H1 (cell line): ENCODE measurements around the gene PAQR8. TPM values are rescaled to one million over a fixed set of nuclear protein-coding genes. Genes with fewer than 3 reads are reported as not detected.

Source experiments
- CTCF ChIA-PET: fragments of 300-600 bp; sonication (Branson Sonifier 250); formaldehyde crosslinking; loops from one replicate; lab custom pipeline; 2021; ENCODE audit not compliant: partially characterized antibody; lab: Charles Lee
- POLR2A ChIA-PET: fragments of 300-600 bp; sonication (Branson Sonifier 250); formaldehyde crosslinking; loops from one replicate; lab custom pipeline; 2021; ENCODE audit warnings: inconsistent platforms; ENCODE audit not compliant: partially characterized antibody; lab: Charles Lee
- DNase-seq, 2 experiments: peaks; one replicate each; pipeline versions ENCODE4 v3.0.0 to v3.0.0-alpha.2; 2010 to 2022; ENCODE audit warnings: low spot score in 2 of 2, low read depth in 1 of 2, mixed read lengths in 1 of 2
- FAIRE-seq: peaks from 2 replicates; lab custom pipeline; 2011; peaks lifted over from hg19 to GRCh38; lab: Jason Lieb, UNC
- H2AFZ ChIP-seq: 2 replicates; pipeline ENCODE4 v1.8.1; 2012; ENCODE audit warnings: low read length, inconsistent platforms
- H2AK5ac ChIP-seq: 2 replicates; pipeline ENCODE4 v1.6.1; 2013; ENCODE audit warnings: low read depth, low read length
- H2BK120ac ChIP-seq: replicated peaks from 2 replicates; pipeline ENCODE3; 2013; ENCODE audit warnings: low read depth, low read length, inconsistent platforms
- H2BK12ac ChIP-seq: 2 replicates; pipeline ENCODE4 v1.6.1; 2013; ENCODE audit warnings: low read depth, low read length
- H2BK15ac ChIP-seq: 2 replicates; pipeline ENCODE4 v1.6.1; 2013; ENCODE audit warnings: low read length
- H2BK20ac ChIP-seq: 2 replicates; pipeline ENCODE4 v1.6.1; 2013; ENCODE audit warnings: low read length
- H2BK5ac ChIP-seq: 2 replicates; pipeline ENCODE4 v1.6.1; 2013; ENCODE audit warnings: low read depth, low read length
- H3K14ac ChIP-seq: 2 replicates; pipeline ENCODE4 v1.6.1; 2013; ENCODE audit warnings: inconsistent platforms; ENCODE audit not compliant: insufficient read length
- H3K18ac ChIP-seq: 2 replicates; pipeline ENCODE4 v1.6.1; 2013; ENCODE audit warnings: low read length; ENCODE audit errors: extremely low read depth
- H3K23ac ChIP-seq: 2 replicates; pipeline ENCODE4 v1.6.1; 2013; ENCODE audit warnings: inconsistent platforms; ENCODE audit not compliant: insufficient read length
- H3K23me2 ChIP-seq: 2 replicates; pipeline ENCODE4 v1.6.1; 2013; ENCODE audit warnings: low read depth, low read length
- H3K27ac ChIP-seq: 2 replicates; pipeline ENCODE4 v1.6.1; 2011; ENCODE audit warnings: low read depth, low read length, inconsistent platforms
- H3K27me3 ChIP-seq, 4 experiments: replicated peaks in 1 of 4; 1 replicate in 1 of 4; 2 replicates in 3 of 4; pipeline versions ENCODE4 v1.6.1 to v1.8.1; 2011 to 2013; ENCODE audit warnings: low read length in 3 of 4, mild to moderate bottlenecking in 3 of 4, inconsistent platforms in 2 of 4, mixed read lengths in 2 of 4, moderate library complexity in 1 of 4; ENCODE audit not compliant: control insufficient read depth in 3 of 4, insufficient read depth in 3 of 4; ENCODE audit errors: extremely low read depth in 1 of 4
- H3K36me3 ChIP-seq, 4 experiments: 2 replicates each; pipeline versions ENCODE4 v1.6.1 to v1.8.1; 2011 to 2013; ENCODE audit warnings: mild to moderate bottlenecking in 4 of 4, low read length in 3 of 4, moderate library complexity in 2 of 4, control low read depth in 1 of 4, inconsistent platforms in 1 of 4; ENCODE audit not compliant: insufficient read depth in 4 of 4, control insufficient read depth in 2 of 4
- H3K4ac ChIP-seq: replicated peaks from 2 replicates; pipeline ENCODE3; 2013; ENCODE audit warnings: low read length, low read depth, mixed read lengths, inconsistent platforms; ENCODE audit not compliant: insufficient read length
- H3K4me1 ChIP-seq, 4 experiments: replicated peaks in 1 of 4; 1 replicate in 1 of 4; 2 replicates in 3 of 4; pipeline versions ENCODE4 v1.6.1 to v1.8.1; 2011 to 2013; ENCODE audit warnings: low read length in 3 of 4, inconsistent platforms in 2 of 4, mixed read lengths in 1 of 4; ENCODE audit not compliant: insufficient read depth in 4 of 4, control insufficient read depth in 3 of 4
- H3K4me2 ChIP-seq, 2 experiments: 2 replicates each; pipeline versions ENCODE4 v1.6.1 to v1.8.1; 2011 to 2013; ENCODE audit warnings: low read depth in 2 of 2, low read length in 2 of 2, control low read depth in 1 of 2, inconsistent platforms in 1 of 2, mild to moderate bottlenecking in 1 of 2; ENCODE audit not compliant: insufficient read depth in 1 of 2
- H3K4me3 ChIP-seq, 4 experiments: fragments of 200-600, 300-600 bp in 1 of 4; sonication (generic), shearing (Covaris generic), sonication (Bioruptor Twin) in 1 of 4; 2 replicates each; pipeline versions ENCODE4 v1.5.1 to v1.8.1; 2011 to 2016; ENCODE audit warnings: low read length in 4 of 4, low read depth in 3 of 4, control low read depth in 2 of 4, inconsistent platforms in 2 of 4, mild to moderate bottlenecking in 2 of 4, mixed read lengths in 1 of 4, moderate library complexity in 1 of 4; ENCODE audit not compliant: insufficient read depth in 2 of 4; ENCODE audit errors: extremely low read depth in 1 of 4
- H3K56ac ChIP-seq: replicated peaks from 2 replicates; pipeline ENCODE3; 2013; ENCODE audit warnings: low read depth, mild to moderate bottlenecking, mixed read lengths, low read length, inconsistent platforms; ENCODE audit not compliant: insufficient read length
- H3K79me1 ChIP-seq: 2 replicates; pipeline ENCODE4 v1.6.1; 2013; ENCODE audit warnings: low read depth, low read length, control low read depth
- H3K79me2 ChIP-seq, 2 experiments: 2 replicates each; pipeline versions ENCODE4 v1.6.1 to v1.8.1; 2012 to 2013; ENCODE audit warnings: low read length in 2 of 2, mild to moderate bottlenecking in 2 of 2, inconsistent platforms in 1 of 2; ENCODE audit not compliant: insufficient read depth in 2 of 2, control insufficient read depth in 1 of 2
- H3K9ac ChIP-seq, 4 experiments: replicated peaks in 1 of 4; 1 replicate in 1 of 4; 2 replicates in 3 of 4; pipeline versions ENCODE4 v1.6.1 to v1.8.1; 2011 to 2013; ENCODE audit warnings: low read depth in 3 of 4, low read length in 3 of 4, control low read depth in 2 of 4, mild to moderate bottlenecking in 2 of 4, moderate library complexity in 2 of 4, inconsistent platforms in 1 of 4; ENCODE audit errors: extremely low read depth in 1 of 4
- H3K9me3 ChIP-seq, 2 experiments: 2 replicates each; pipeline versions ENCODE4 v1.6.1 to v1.8.1; 2012 to 2013; ENCODE audit warnings: mild to moderate bottlenecking in 2 of 2, moderate library complexity in 2 of 2, control low read depth in 1 of 2, inconsistent platforms in 1 of 2, low read depth in 1 of 2, low read length in 1 of 2, mixed read lengths in 1 of 2; ENCODE audit not compliant: insufficient read depth in 2 of 2
- H4K20me1 ChIP-seq, 2 experiments: replicated peaks in 1 of 2; 2 replicates each; pipeline versions ENCODE3 to v1.8.1; 2011 to 2013; ENCODE audit warnings: inconsistent platforms in 2 of 2, low read length in 2 of 2, mild to moderate bottlenecking in 1 of 2; ENCODE audit not compliant: insufficient read depth in 2 of 2, control insufficient read depth in 1 of 2
- H4K5ac ChIP-seq: 2 replicates; pipeline ENCODE4 v1.6.1; 2013; ENCODE audit warnings: low read length, low read depth, mixed read lengths, inconsistent platforms; ENCODE audit not compliant: insufficient read length
- H4K8ac ChIP-seq: 2 replicates; pipeline ENCODE4 v1.8.0; 2013; ENCODE audit warnings: mild to moderate bottlenecking, moderate library complexity, low read length, inconsistent platforms; ENCODE audit not compliant: insufficient read depth; ENCODE audit errors: extremely low read depth
- H4K91ac ChIP-seq: replicated peaks from 2 replicates; pipeline ENCODE3; 2013; ENCODE audit warnings: low read length, mixed read lengths, inconsistent platforms; ENCODE audit not compliant: insufficient read length
- ATF3 ChIP-seq: IDR thresholded peaks from 2 replicates; pipeline ENCODE4 v1.6.1; 2011; ENCODE audit warnings: low read depth, mild to moderate bottlenecking, low read length; ENCODE audit not compliant: insufficient read depth
- CBX8 ChIP-seq: fragments of 300-800, 300-1000 bp; sonication (generic); IDR thresholded peaks from 2 replicates; pipeline ENCODE4 v1.7.1; 2016; ENCODE audit warnings: low read depth, low read length, borderline replicate concordance
- HDAC2 ChIP-seq, 2 experiments: fragments of 300-600 bp in 1 of 2; sonication (generic) in 1 of 2; IDR thresholded peaks; 2 replicates each; pipeline ENCODE4 v1.6.1; 2011 to 2012; ENCODE audit warnings: low read depth in 2 of 2, low read length in 2 of 2, mild to moderate bottlenecking in 2 of 2, moderate library complexity in 2 of 2, borderline replicate concordance in 1 of 2, inconsistent platforms in 1 of 2
- JUND ChIP-seq: IDR thresholded peaks from 2 replicates; pipeline ENCODE4 v1.6.1; 2011; ENCODE audit warnings: mild to moderate bottlenecking, improper control_type of control experiment, low read length
- SIRT6 ChIP-seq: IDR thresholded peaks from one replicate; pipeline ENCODE4 v1.7.1; 2012; ENCODE audit warnings: low read length, inconsistent platforms
- USF2 ChIP-seq: IDR thresholded peaks from 2 replicates; pipeline ENCODE4 v1.6.1; 2011; ENCODE audit warnings: low read length, improper control_type of control experiment
- YY1 ChIP-seq: IDR thresholded peaks from 2 replicates; pipeline ENCODE4 v1.6.1; 2011; ENCODE audit warnings: low read depth, mild to moderate bottlenecking, low read length
- WGBS, 2 experiments: shearing (Covaris generic) in 1 of 2; methylation state at CpG; one replicate each; pipeline versions ENCODE4 v1.1.6 to v1.1.7; 2013 to 2015; ENCODE audit warnings: low lambda C conversion rate in 2 of 2, mixed read lengths in 2 of 2, inconsistent platforms in 1 of 2, low coverage in 1 of 2, missing lambda C conversion rate in 1 of 2; ENCODE audit not compliant: insufficient replicate concordance in 2 of 2, insufficient coverage in 1 of 2, insufficient read length in 1 of 2; ENCODE audit errors: extremely low coverage in 1 of 2, missing lambda C conversion rate in 1 of 2; 5-methylcytosine and 5-hydroxymethylcytosine counted together
- polyA plus RNA-seq, 7 experiments: library from polyadenylated mRNA; depleted of rRNA in 3 of 7; stranded (reverse) in 5 of 7; unstranded in 2 of 7; fragments of >200 nt in 5 of 7; fragments of 200-250 nt in 2 of 7; gene quantifications; 1 replicate in 5 of 7; 2 replicates in 1 of 7; 4 replicates in 1 of 7; pipeline versions ENCODE4 v1.2.1 to v1.2.3, GENCODE V29; 2011 to 2013; ENCODE audit warnings: missing spikeins in 2 of 7, mixed read lengths in 2 of 7
- total RNA-seq: library from RNA; stranded (reverse); fragmentation: NEBNext Ultra II Directional; extraction: Animal tissue kit (Norgen Biotek cat#: 25700); gene quantifications from 2 replicates; pipeline ENCODE4 v1.2.1, GENCODE V29; 2021

PAQR8 gene
- total and polyA plus RNA-seq, 2 of the 8 experiments (the other 6 are each of a cell fraction or from before 2014, with no cell fraction given), result 7.6 to 9.6 TPM

- no peak for FAIRE-seq
Measured at GRCh38 chr6:52418606-52419005, 56.7 kb downstream of the PAQR8 start.

More at GRCh38 chr6:52418606-52419005, 56.7 kb downstream of the PAQR8 start:
- H2AK5ac ChIP-seq, result no peak overlapping the region
- H3K9me3 ChIP-seq, result no peaks in the 10 kb centered on the region
- H3K27ac ChIP-seq, result no peak overlapping the region
- H3K23me2 ChIP-seq, result peaks cover 12% of the 10 kb centered on the region
- no peak overlapping the region for H3K4me3 ChIP-seq
- H3K23ac ChIP-seq, result no peak overlapping the region
- H3K4me1 ChIP-seq, result peaks cover 0 to 4% (median 0%) of the 10 kb centered on the region in 4 experiments; a peak in 1 of 7 replicates
- H3K14ac ChIP-seq, result no peak overlapping the region
- no peaks in the 10 kb centered on the region for H3K79me2 ChIP-seq
- no peak overlapping the region for H4K91ac ChIP-seq
- H4K20me1 ChIP-seq, result no peaks in the 10 kb centered on the region
- H4K8ac ChIP-seq, result no peak overlapping the region
- no peak overlapping the region for H2AFZ ChIP-seq
- DNase-seq, result no peak
- H3K9ac ChIP-seq, result no peak overlapping the region
- H2BK15ac ChIP-seq, result no peak overlapping the region
- WGBS, 2 experiments, result 85% methylated on average over 2 of the region's 2 CpGs; no CpG with 5 or more reads in 1 of the 2 experiments
- no peaks in the 10 kb centered on the region for H3K36me3 ChIP-seq
- CTCF ChIA-PET, result interaction anchor here (0.6 to 6.1 kb wide), 22 partner anchors 12 to 326 kb away, joined by 3 to 86 read pairs (median 5); partner anchors contain the start of gene TRAM2
- H2BK20ac ChIP-seq, result no peak overlapping the region
- no peaks in the 10 kb centered on the region for H3K27me3 ChIP-seq
- TF ChIP-seq YY1, result no peak
- no peak for TF ChIP-seq USF2
- TF ChIP-seq HDAC2 (IDR thresholded peaks at IDR 0.05; ENCODE audit: borderline replicate concordance in 1 of 2, low read depth in 2 of 2, low read length in 2 of 2), result no peak
- TF ChIP-seq SIRT6, result no peak
- TF ChIP-seq JUND, result no peak
- no peak for TF ChIP-seq ATF3
- TF ChIP-seq CBX8, result no peak
- TF ChIP-seq, all 59 proteins: peak for 0
- H3K4ac ChIP-seq, result no peak overlapping the region
- POLR2A ChIA-PET, result interaction anchor here (0.7 to 4.4 kb wide), 9 partner anchors 12 to 251 kb away, joined by 3 to 22 read pairs (median 4); partner anchors contain the start of genes MCM3 and TRAM2
- no peak overlapping the region for H4K5ac ChIP-seq
- peak overlapping the region in 1 of 2 experiments; percentile 95; a peak in 1 of 4 replicates for H3K4me2 ChIP-seq
- no peaks in the 10 kb centered on the region for H3K79me1 ChIP-seq
- H2BK5ac ChIP-seq, result no peak overlapping the region
- no peak overlapping the region for H3K18ac ChIP-seq
- H3K56ac ChIP-seq, result no peak overlapping the region
- no peak overlapping the region for H2BK120ac ChIP-seq
- H2BK12ac ChIP-seq, result no peak overlapping the region
